Endothelial cell of umbilical vein (primary cell): Measurements from ENCODE around the gene CDKL5. TPM values are rescaled to one million over a fixed set of nuclear protein-coding genes. Genes with fewer than 3 reads are reported as not detected.

ENCODE experiments used
- BruUV-seq: library from RNA; stranded (reverse); fragments of 400-500 nt; replicated peaks from 2 replicates; lab custom pipeline; 2021; lab: Mats Ljungman, UMichigan
- CTCF ChIA-PET: fragments of 300-600, 350-600 bp; sonication (Branson Sonifier 250); formaldehyde crosslinking; loops from one replicate; lab custom pipeline; 2021; ENCODE audit warnings: antibody characterized with exemption, inconsistent platforms; lab: Charles Lee
- POLR2A ChIA-PET: fragments of 300-600, 350-600 bp; sonication (Branson Sonifier 250); formaldehyde crosslinking; loops from one replicate; lab custom pipeline; 2021; ENCODE audit warnings: antibody characterized with exemption, inconsistent platforms; lab: Charles Lee
- DNase-seq: peaks from one replicate; pipeline ENCODE4 v3.0.0-alpha.2; 2011; ENCODE audit warnings: low read depth, low spot score
- FAIRE-seq: peaks from 2 replicates; lab custom pipeline; 2011; peaks lifted over from hg19 to GRCh38; lab: Jason Lieb, UNC
- H2AFZ ChIP-seq: 2 replicates; pipeline ENCODE4 v1.6.0; 2012; ENCODE audit warnings: low read depth, low read length, control low read depth, inconsistent platforms
- H3K27ac ChIP-seq: 2 replicates; pipeline ENCODE4 v1.5.1; 2011; ENCODE audit warnings: low read depth, mild to moderate bottlenecking, control low read depth, low read length, moderate library complexity; ENCODE audit not compliant: insufficient read depth
- H3K27me3 ChIP-seq, 2 experiments: 2 replicates each; pipeline versions ENCODE4 v1.6.0 to v1.6.1; 2011; ENCODE audit warnings: low read length in 2 of 2, mixed read lengths in 1 of 2; ENCODE audit not compliant: control insufficient read depth in 2 of 2, insufficient read depth in 2 of 2
- H3K36me3 ChIP-seq, 2 experiments: 2 replicates in 1 of 2; 3 replicates in 1 of 2; pipeline ENCODE4 v1.5.1; 2011; ENCODE audit warnings: low read length in 2 of 2, mild to moderate bottlenecking in 1 of 2, moderate library complexity in 1 of 2; ENCODE audit not compliant: control insufficient read depth in 2 of 2, insufficient read depth in 2 of 2; ENCODE audit errors: extremely low read depth in 1 of 2
- H3K4me1 ChIP-seq: 3 replicates; pipeline ENCODE4 v1.5.1; 2011; ENCODE audit warnings: mild to moderate bottlenecking, low read length; ENCODE audit not compliant: control insufficient read depth, insufficient read depth; ENCODE audit errors: extremely low read depth
- H3K4me2 ChIP-seq: 2 replicates; pipeline ENCODE4 v1.6.1; 2011; ENCODE audit warnings: low read length, control low read depth, mixed read lengths; ENCODE audit not compliant: insufficient read depth
- H3K4me3 ChIP-seq, 3 experiments: fragments of 200-600 bp in 1 of 3; sonication (generic), shearing (Covaris generic) in 1 of 3; replicated peaks in 1 of 3; 2 replicates each; pipeline ENCODE4 v1.5.1; 2011 to 2016; ENCODE audit warnings: control low read depth in 3 of 3, low read length in 3 of 3, mild to moderate bottlenecking in 2 of 3, inconsistent platforms in 1 of 3, low read depth in 1 of 3, moderate library complexity in 1 of 3; ENCODE audit not compliant: insufficient read depth in 1 of 3
- H3K79me2 ChIP-seq: 2 replicates; pipeline ENCODE4 v1.6.0; 2012; ENCODE audit warnings: low read length, inconsistent platforms; ENCODE audit not compliant: control insufficient read depth, insufficient read depth
- H3K9ac ChIP-seq: replicated peaks from 2 replicates; pipeline ENCODE3; 2011; ENCODE audit warnings: low read length, control low read depth; ENCODE audit not compliant: insufficient read depth; ENCODE audit errors: extremely low read depth
- H3K9me1 ChIP-seq: replicated peaks from 3 replicates; pipeline ENCODE4 v1.6.0; 2011; ENCODE audit warnings: mild to moderate bottlenecking, low read length; ENCODE audit not compliant: control insufficient read depth, insufficient read depth; ENCODE audit errors: extremely low read depth
- H3K9me3 ChIP-seq: replicated peaks from 2 replicates; pipeline ENCODE4 v1.5.1; 2012; ENCODE audit warnings: low read length, inconsistent platforms; ENCODE audit not compliant: control insufficient read depth, insufficient read depth
- H4K20me1 ChIP-seq: replicated peaks from 2 replicates; pipeline ENCODE3; 2011; ENCODE audit warnings: mild to moderate bottlenecking, low read length; ENCODE audit not compliant: control insufficient read depth, insufficient read depth; ENCODE audit errors: extremely low read depth
- CTCF ChIP-seq, 2 donors: IDR thresholded peaks; 1 replicate in 1 of 2; 2 replicates in 1 of 2; pipeline ENCODE4 v1.5.1; 2011; ENCODE audit warnings: low read length in 2 of 2, mild to moderate bottlenecking in 2 of 2, moderate library complexity in 2 of 2, control low read depth in 1 of 2, inconsistent platforms in 1 of 2, low read depth in 1 of 2; ENCODE audit not compliant: insufficient read depth in 1 of 2; ENCODE audit errors: extremely low read depth in 1 of 2
- EZH2 ChIP-seq: IDR thresholded peaks from 2 replicates; pipeline ENCODE4 v1.6.1; 2012; ENCODE audit warnings: borderline replicate concordance, low read depth, mild to moderate bottlenecking, moderate library complexity, low read length, inconsistent platforms; ENCODE audit not compliant: severe bottlenecking
- FOS ChIP-seq: IDR thresholded peaks from 2 replicates; pipeline ENCODE4 v1.6.1; 2011; ENCODE audit warnings: mild to moderate bottlenecking, low read length, moderate library complexity, borderline replicate concordance; ENCODE audit not compliant: insufficient read depth
- GATA2 ChIP-seq: IDR thresholded peaks from 2 replicates; pipeline ENCODE4 v1.7.0; 2011; ENCODE audit warnings: low read depth, mild to moderate bottlenecking, moderate library complexity, mixed read lengths, low read length; ENCODE audit not compliant: insufficient read length, insufficient read depth
- JUN ChIP-seq: IDR thresholded peaks from 2 replicates; pipeline ENCODE4 v1.6.1; 2011; ENCODE audit warnings: borderline replicate concordance, low read depth; ENCODE audit not compliant: insufficient read length, insufficient read depth
- MAX ChIP-seq: IDR thresholded peaks from 2 replicates; pipeline ENCODE4 v1.6.1; 2011; ENCODE audit not compliant: insufficient read depth, insufficient read length
- MYC ChIP-seq: IDR thresholded peaks from one replicate; pipeline ENCODE4 v1.6.1; 2011; ENCODE audit warnings: mild to moderate bottlenecking, low read depth, low read length
- POLR2A ChIP-seq: IDR thresholded peaks from 2 replicates; pipeline ENCODE4 v1.6.1; 2012; ENCODE audit warnings: low read depth, mild to moderate bottlenecking, control low read depth, low read length
- POLR2AphosphoS5 ChIP-seq: IDR thresholded peaks from 2 replicates; pipeline ENCODE4 v1.6.1; 2012; ENCODE audit warnings: low read depth, mild to moderate bottlenecking, control low read depth, low read length, moderate library complexity; ENCODE audit not compliant: insufficient read depth
- dilution Hi-C: fragments of 300-500 bp; cut with MboI; formaldehyde crosslinking; loops from one replicate; pipeline ENCODE4 v1.15.0; 2019; ENCODE audit warnings: low sequenced_read_pairs; ENCODE audit not compliant: extremely low pct_ligation_motif_present
- intact Hi-C: fragments of 100-400 bp; cut with micrococcal nuclease; formaldehyde crosslinking; loops from one replicate; pipeline ENCODE4 v1.10.0; 2022
- polyA plus RNA-seq, 4 experiments: library from polyadenylated mRNA; depleted of rRNA in 3 of 4; stranded (reverse) in 3 of 4; unstranded in 1 of 4; fragments of >200 nt; gene quantifications; 2 replicates each; pipeline versions ENCODE4 v1.2.1 to v1.2.3, GENCODE V29; 2011 to 2012; ENCODE audit warnings: missing spikeins in 1 of 4
- total RNA-seq: library from RNA; stranded (reverse); gene quantifications from 2 replicates; pipeline ENCODE4 v1.2.3, GENCODE V29; 2021

CDKL5 gene
- total and polyA plus RNA-seq, 2 donors (not counting 3 experiments of a cell fraction or from before 2014, with no cell fraction given), result 1.5 to 4.3 TPM

GRCh38 chrX:18672008-18672407, 246.6 kb downstream of the CDKL5 start, which contains the start of gene RS1:
RS1 (minus strand) TSS chrX:18672108; CDS start chrX:18672068, 40 bp downstream.
- no peaks in the 10 kb centered on the region for H3K4me1 ChIP-seq
- intact Hi-C loops, result loop anchor here (10.0 kb wide), 1 partner anchor 663 kb away; no protein-coding TSS in a partner anchor
- CTCF ChIA-PET, result no interaction called here
- dilution Hi-C loops, result no loop called here
- no peak within 1 kb of the TSS for H3K27ac ChIP-seq
- no peaks in the 10 kb centered on the region for H3K79me2 ChIP-seq
- no TSS peak for BruUV-seq
- no peaks in the 10 kb centered on the region for H4K20me1 ChIP-seq
- no peaks in the 10 kb centered on the region for H3K36me3 ChIP-seq
- H3K4me3 ChIP-seq, result no peak within 1 kb of the TSS
- no peaks in the 10 kb centered on the region for H3K27me3 ChIP-seq
- POLR2A ChIA-PET, result no interaction called here
- no peak for TF ChIP-seq CTCF (IDR thresholded peaks at IDR 0.05; ENCODE audit: extremely low read depth in 1 of 2, insufficient read depth in 1 of 2, low read depth in 1 of 2, low read length in 2 of 2)
- no peak for TF ChIP-seq POLR2AphosphoS5
- TF ChIP-seq MYC, result no peak
- TF ChIP-seq JUN, result no peak
- TF ChIP-seq FOS, result no peak
- no peak for TF ChIP-seq POLR2A
- TF ChIP-seq GATA2, result no peak
- no peak for TF ChIP-seq EZH2
- TF ChIP-seq MAX, result no peak
- no peak within 1 kb of the TSS for H2AFZ ChIP-seq
- DNase-seq (no peak), FAIRE-seq (no peak)
- no peak within 1 kb of the TSS for H3K4me2 ChIP-seq
- H3K9me3 ChIP-seq, result no peaks in the 10 kb centered on the region
- no peak within 1 kb of the TSS for H3K9ac ChIP-seq
- no peaks in the 10 kb centered on the region for H3K9me1 ChIP-seq
